NCI-H1436 (cell line): ENCODE results near the gene LGALS4.
"Not testable (repeated sequence)": the region's sequence is repeated elsewhere in the genome, so short reads cannot be mapped to it uniquely, and the experiment has no call there.

Experiments used
- DNase-seq: peaks from one replicate; lab custom pipeline; 2025; lab: John Stamatoyannopoulos, UW

The LGALS4 gene

GRCh38 chr19:38770228-38770948 lies 42.4 kb downstream of the LGALS4 start:
- DNase-seq, result not testable (repeated sequence)

- DNase-seq, result no peak
These were observed 43.0 kb downstream of the LGALS4 start for GRCh38 chr19:38769635-38770211.

DNA sequence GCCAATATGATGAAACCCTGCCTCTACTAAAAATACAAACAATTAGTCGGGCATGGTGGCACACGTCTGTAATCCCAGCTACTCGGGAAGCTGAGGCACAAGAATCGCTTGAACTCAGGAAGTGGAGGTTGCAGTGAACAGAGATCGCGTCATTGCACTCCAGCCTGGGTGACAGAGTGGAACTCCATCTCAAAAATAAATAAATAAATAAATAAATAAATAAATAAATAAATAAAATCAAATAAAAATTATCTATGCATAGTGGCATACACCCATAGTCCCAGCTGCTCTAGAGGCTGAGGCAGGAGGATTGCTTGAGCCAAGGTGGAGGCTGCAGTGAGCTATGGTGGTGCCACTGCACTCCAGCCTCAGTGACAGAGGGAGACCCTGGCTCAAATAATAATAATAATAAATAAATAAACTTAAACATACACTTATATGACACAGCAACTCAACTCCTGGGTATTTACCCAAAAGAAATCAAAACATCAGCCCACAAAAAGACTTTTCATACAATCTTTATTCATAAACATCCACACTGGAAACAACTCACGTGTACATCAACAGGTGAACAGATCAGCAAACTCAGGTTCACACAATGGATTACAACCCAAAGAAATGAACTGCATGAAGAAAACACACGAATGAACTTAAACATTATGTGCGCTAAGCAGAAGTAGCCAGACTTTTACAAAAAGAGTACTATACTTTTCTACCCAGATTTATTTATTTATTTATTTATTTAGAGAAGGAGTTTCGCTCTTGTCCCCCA lies 46.3 kb downstream of the LGALS4 start:
- no peak for DNase-seq

- DNase-seq, result no peak
These were observed 47.5 kb downstream of the LGALS4 start for GRCh38 chr19:38765214-38765613.

DNA sequence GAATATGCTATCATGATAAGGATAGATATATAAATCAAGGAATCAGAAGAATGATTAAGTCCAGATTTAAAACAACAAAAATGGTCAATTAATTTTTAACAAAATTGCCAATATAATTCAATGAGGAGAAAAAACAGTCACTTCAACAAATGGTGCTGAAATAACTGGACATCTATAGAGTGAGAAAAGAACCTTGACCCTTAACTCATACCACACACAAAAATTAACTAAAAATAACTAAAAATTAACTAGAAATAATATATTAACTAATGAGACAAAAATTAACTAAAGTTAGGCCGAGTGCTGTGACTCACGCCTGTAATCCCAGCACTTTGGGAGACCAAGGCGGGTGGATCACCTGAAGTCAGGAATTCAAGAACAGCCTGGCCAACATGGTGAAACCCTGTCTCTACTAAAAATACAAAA lies 48.9 kb downstream of the LGALS4 start:
- no peak for DNase-seq

DNA sequence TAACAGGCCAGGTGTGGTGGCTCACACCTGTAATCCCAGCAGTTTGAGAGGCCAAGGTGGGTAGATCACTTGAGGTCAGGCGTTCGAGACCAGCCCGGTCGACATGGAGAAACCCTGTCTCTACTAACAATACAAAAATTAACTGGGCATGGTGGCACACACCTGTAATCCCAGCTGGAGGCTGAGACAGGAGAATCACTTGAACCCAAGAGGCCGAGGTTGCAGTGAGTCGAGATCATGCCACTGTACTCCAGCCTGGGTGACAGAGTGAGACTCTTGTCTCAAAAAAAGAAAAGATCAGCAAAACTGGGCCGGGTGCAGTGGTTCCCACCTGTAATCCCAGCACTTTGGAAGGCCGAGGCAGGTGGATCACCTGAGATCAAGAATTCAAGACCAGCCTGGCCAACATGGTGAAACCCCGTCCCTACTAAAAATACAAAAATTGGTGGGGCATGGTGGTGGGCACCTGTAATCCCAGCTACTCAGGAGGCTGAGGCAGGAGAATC lies 50.8 kb downstream of the LGALS4 start:
- not testable (repeated sequence) for DNase-seq

GRCh38 chr19:38760805-38761517 lies 51.8 kb downstream of the LGALS4 start:
- DNase-seq, result not testable (repeated sequence)

DNA sequence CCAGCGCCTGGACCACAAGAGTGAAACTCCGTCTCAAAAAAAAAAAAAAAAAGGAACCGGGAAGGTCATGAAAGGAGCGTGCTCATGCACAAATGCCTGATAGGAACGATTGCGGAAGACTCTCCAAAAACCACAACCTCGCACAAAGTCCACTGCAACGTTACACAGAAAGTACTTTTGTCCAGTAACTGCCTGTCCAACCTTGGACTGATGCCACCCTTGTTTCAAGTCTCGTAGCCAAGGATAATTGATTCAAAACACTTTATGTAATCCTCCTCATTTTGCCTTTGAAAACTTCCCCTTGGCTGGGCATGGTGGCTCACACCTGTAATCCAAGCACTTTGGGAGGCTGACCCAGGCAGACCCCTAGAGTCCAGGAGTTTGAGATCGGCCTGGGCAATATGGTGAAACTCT lies 53.1 kb downstream of the LGALS4 start:
- DNase-seq, result no peak

GRCh38 chr19:38754196-38754595 lies 58.5 kb downstream of the LGALS4 start:
- not testable (repeated sequence) for DNase-seq

GRCh38 chr19:38753783-38754182 lies 59.0 kb downstream of the LGALS4 start:
- DNase-seq, result not testable (repeated sequence)
